Epidermal melanocyte (primary cell): Measurements from ENCODE around the gene TMC6.
A peak's percentile ranks its signal among the peaks of the same experiment; 100 is the strongest.

Experiments
- DNase-seq: peaks from one replicate; pipeline ENCODE4 v3.0.0; 2011; ENCODE audit warnings: low spot score; ENCODE audit not compliant: insufficient read length

The TMC6 gene

DNA sequence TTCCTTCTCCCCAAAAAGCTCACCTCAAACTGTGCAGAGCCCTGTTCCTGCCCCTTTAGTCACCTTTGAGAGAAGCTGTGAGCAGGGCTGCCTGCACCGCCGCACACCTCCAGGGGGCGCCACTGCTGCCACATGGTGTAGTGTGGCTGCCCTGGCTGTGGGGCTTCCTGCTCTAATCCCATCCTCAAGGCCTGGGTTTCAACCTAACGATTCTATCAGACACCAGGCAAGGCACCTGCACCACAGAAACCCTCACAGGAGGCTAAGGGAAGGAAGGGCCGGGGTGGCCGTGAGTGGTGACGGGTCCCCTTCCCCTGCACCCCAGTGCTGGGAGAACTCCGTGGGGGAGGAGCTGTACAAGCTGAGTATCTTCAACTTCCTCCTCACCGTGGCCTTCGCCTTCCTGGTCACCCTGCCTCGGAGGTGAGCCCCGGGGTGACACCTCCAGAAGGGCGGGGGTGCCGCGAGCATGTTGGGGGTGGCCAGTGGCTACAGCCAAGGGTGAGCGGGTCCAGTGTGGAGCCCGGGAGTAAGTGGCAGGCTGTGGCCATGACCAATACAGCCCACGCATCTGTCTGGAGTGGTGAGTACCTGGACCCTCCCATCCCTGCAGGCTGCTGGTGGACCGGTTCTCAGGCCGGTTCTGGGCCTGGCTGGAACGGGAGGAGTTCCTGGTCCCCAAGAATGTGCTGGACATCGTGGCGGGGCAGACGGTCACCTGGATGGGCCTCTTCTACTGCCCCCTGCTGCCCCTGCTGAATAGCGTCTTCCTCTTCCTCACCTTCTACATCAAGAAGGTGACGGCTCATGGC, 9.0 kb upstream of the TMC6 start:
- DNase-seq: no peak

DNA sequence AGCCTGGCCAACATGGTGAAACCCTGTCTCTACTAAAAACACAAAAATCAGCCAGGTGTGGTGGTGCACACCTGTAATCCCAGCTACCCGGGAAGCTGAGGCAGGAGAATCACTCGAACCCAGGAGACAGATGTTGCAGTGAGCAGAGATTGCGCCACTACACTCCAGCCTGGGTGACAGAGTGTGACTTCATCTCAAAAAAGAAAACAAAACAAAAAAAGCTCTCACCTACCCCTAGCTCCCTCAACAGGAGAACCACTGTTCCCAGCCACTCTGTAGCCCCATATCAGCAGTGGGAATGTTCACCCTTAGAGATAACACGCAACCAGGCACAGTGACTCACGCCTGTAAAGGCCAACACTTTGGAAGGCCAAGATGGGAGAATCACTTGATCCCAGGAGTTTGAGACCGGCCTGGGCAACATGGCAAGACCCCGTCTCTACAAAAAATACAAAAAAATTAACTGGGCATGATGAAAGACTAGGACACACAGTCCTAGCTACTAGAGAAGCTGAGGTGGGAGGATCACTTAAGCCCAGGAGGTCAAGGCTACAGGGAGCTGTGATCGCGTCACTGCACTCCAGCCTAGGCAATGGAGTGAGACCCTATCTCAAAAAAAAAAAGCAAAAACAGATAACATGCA, 7.4 kb upstream of the TMC6 start:
- no peak for DNase-seq

DNA sequence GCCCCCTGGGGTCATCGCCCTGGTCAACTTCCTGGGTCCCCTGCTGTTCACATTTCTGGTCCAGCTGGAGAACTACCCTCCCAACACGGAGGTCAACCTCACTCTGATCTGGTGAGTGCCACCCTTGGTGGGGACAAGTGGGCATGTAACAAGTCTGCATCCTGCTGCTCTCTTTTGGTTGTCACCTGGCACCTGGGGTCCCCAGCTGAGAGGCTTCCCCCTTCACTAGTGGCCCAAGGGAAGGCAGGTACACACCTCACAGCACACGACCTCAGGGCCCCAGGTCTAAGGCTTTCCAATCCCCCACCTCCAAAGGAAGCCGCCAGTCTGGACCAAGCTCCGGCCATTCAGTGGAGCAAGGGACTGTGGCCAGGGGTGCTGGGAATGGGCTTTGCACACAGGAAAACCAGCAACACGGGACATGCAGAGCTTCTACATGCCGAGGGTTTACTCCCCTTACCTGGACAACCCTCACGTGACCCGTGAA, 6.4 kb upstream of the TMC6 start:
- no peak for DNase-seq

DNA sequence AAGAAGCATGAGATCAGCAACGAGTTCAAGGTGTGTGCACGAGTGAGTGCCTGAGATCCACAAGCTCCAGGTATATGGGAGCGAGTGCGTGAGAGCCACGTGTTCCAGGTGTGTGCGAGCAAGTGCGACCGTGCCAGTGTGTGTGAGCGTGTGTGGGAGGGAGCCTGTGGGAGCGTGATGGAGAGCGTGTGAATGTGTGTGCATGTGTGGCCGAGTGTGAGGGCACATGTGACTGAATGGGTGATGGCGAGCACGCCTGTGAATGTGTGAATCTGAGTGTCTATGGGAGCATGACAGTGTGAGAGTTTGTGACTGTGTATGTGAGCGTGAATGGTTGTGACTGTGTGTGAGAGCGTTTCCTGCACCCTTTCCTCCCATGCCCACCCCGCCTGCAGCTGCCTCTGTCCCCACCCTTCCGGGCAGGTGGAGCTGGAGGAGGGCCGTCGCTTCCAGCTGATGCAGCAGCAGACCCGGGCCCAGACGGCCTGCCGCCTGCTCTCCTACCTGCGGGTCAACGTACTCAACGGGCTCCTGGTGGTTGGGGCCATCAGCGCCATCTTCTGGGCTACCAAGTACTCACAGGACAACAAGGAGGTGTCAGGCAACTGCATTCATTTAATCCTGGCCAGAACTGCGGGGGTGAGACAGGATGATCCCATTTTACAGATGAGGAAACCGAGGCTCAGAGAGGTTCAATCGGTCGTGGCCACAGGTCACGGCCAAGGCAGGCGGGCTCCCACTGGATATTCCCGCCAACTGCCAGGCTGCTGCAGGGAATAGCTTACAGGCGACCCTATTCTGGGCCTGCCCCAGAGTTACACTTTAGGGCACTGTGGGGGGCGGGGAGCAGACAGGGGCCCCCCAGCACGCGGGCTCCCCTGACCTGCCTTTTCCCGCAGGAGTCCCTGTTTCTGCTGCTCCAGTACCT, 5.7 kb upstream of the TMC6 start:
- DNase-seq: no peak

DNA sequence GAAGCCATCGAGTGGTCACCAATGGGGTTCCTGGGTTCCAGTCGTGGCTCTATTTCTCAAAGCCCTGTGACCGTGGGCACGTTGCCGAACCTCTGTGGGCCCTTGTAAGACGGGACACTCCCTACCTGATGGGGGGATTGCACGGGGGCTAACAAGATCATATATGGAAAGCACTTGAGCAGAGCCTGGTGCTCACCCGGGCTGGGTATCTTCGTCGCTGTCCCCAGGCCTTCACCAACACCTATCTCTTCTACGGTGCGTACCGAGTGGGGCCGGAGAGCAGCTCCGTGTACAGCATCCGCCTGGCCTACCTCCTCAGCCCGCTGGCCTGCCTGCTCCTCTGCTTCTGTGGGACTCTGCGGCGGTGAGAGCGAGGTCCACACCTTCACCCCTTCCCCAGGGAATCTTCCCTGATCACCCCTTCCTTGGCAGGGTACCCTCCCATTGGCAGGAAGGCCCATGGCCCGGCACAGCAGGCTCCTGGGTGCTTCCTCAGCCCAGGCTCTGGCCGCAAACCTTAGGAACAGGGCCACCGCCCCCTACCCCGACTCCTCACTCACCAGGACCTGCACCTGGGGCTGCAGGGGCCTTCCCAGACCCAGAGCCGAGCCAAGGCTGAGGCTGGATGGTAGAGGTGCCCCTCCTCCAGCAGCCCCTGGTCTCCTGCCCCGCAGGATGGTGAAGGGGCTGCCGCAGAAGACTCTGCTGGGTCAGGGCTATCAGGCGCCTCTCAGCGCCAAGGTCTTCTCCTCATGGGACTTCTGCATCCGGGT, 4.8 kb upstream of the TMC6 start:
- DNase-seq: no peak

DNA sequence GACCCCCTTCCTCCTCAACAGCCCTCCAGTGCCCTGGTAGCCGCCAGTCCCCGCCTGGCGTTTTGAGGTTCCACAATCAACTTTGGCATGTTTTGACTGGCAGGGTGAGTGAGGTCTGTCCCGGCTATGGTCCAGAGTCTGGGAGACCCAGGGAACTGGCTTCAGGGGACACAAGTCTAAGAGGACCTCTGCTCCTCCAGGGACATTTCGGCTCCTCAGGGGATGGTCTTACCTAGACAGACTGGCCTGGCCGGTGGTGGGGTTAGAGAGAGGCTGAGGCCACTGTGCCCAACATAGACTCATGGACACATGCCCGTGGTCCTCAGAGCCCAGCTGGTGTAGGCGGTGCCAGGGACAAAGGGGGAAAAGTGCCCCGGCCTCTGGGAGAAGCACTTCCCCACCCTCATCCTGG, 4.2 kb upstream of the TMC6 start:
- no peak for DNase-seq

DNA sequence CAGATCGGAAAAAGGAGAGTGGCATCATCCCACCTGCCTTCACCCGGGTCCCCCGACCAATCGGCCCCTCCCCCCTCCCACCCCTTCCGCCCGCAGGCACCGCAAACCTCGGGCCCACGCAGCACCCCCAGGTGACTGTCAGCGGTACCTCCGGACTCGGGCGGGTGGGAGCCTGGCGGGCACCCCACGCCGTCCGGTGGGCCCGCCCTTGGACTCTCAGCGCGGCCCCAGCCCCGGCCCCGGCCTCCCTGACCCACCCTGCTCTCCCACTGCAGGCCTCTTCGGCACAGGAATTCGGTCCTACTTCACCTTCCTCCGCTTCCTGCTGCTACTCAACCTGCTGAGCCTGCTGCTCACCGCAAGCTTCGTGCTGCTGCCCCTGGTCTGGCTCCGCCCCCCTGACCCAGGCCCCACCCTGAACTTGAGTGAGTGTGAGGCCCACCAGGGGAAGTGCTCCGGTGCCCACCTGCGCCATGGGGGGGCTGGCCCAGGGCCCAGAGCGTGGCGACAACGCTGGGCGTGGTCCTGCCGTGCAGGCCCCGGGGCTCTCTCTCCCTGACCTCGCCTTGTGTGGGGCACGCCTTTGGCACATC, 3.6 kb upstream of the TMC6 start:
- no peak for DNase-seq

DNA sequence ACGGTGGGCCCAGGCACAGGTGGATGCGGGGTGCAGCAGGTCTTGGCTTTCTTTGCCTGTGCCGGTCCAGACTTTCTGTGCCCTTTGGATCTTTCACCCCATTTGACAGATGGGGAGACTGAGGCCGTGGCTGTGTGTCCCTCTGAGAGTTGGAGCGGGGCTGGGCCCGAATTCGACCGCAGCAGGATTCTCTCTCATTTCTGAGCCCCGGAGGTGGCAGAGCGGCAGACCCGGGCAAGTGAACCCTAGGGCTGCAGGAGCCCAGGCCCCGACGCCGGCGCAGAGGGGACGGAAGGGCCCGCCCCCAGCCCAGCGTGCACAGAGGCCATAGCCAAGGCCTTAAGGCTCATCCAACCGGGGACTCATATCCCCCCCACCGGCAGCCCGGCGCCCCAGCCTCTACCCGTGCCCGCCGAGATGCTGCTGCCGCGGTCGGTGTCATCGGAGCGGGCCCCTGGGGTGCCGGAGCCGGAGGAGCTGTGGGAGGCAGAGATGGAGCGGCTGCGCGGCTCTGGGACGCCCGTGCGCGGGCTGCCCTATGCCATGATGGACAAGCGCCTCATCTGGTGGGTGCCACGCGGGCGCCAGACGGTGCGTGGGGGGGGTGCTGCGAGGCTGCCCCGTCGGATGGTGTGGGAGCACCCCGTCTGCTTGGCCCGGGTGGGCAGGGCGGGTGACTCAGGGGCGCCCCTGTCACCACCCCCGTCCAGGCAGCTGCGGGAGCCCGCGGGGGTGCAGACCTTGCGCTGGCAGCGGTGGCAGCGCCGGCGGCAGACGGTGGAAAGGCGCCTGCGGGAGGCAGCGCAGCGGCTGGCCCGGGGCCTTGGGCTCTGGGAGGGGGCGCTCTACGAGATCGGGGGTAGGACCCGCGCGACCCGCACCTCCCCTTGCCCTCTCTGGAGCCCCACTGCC, 2.9 kb upstream of the TMC6 start:
- no peak for DNase-seq

DNA sequence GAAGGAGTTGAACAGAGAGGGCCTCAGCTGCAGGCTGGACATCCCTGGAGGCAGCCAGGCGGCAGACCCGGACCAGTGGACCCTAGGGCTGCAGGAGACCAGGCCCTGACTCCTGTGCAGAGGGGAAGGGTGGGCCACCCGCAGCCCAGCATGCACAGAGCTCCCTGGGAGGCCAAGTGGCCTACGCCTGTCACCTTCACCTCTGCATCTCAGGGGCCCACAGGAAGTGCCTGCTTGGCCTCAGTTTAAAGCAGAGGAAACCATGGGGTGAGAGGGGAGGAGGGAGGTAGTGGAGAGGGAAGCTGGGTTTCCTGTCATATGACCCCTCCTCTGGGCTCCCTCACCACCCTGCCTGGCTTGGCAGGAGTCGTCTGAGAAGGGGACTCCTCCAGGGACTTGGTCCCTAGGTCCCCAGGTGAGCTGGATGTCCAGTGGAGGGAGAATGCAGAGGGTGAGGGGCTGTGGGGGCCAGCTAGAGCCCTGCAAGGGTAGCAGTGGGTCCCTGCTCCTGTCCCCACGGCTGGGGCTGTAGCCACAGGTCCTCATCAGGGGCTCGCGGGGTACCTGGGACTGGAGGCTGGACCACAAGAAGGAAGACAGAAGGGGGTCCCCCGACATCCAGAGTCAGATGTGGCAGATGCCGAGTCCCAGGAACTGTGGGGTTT, 2.0 kb upstream of the TMC6 start, which contains the start of gene TMC8:
TSS of gene TMC8 (plus strand) at position 335 of the 665 bp plus-strand sequence. CDS start 818 bp downstream, outside the sequence.
- peak; percentile 42 for DNase-seq

DNA sequence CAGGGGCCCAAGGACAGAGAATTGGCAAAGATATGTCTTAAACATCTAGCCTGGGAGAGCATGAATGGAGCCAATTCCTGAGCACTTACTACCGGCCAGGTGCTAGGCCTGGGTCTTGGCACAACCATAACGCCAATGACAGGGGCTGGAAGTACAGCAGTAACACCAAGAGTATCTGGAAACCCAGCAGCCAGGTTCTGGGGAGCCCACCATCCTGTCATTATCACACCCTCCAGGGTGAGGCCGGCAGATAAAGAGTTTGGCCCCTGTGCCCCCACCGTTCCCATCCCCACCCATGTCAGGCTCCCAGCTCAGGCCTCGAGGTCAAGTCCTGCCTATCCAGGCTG, 1.5 kb upstream of the TMC6 start:
- no peak for DNase-seq

DNA sequence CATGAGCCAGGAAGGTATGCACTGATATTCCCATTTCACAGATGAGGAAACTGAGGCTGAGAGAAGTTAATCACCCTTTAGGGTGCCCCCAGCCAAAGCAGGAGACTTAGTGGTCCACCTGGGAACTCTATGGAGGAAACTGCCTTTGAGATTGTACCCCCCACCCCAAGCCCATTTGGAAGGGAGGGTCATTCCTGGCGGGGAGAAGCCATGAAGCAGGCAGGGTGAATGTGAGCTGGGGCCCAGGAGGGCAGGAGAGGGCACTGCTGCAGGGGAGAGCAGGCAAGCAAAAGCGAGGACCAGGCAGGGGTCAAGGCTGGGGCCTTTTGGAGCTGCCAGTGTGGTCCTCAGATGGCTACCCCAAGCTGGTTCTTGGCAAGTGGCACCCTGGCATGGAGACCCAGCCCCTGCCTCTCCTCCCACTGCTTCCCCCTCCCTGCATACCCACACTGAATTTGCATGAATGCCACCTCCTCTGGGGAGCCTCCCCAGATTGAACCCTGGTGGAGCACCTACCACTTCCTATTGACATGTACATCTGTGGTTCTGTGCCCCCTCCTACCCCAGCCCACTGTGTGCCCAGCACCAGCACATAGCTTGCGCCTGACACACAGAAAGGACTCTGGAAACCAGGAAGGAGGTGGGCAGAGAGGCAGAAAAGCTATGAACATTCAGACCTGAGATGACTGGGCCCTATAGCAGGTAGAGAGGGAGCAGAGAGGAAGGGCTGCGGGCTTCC, 965 bp upstream of the TMC6 start:
- no peak for DNase-seq

DNA sequence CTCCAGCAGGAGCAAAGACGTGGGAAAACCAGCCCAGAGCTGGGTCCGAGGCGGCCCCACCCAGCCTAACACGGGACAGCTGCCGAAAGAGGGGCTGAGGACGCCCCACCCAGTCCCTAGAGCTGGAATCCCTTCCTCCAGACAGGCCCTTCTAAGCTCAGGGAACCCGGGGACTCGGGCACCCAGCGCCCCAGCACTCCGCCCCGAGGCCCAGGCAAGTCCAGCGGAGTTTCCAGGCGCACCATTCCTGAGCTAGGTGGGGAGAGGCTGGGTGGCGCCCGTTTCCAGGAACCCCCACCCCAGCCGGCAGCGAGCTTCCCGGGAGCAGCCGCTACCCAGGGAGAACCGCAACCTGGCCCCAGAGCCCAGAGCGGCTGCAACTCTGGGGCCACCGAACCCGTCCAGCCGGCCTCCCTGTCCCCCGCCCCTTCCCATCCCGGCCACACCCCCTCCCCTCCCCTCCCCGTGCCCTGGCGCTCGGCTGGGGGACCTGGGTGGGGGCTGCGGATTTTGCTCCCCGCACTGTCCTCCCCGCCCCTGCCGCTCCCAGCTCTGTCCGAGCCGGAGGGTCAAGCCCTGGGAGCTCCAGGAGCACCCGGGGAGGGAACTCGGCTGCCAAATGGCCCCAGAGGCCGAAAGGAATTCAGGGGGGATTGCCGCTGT, 536 bp downstream of the TMC6 start:
- no peak for DNase-seq

DNA sequence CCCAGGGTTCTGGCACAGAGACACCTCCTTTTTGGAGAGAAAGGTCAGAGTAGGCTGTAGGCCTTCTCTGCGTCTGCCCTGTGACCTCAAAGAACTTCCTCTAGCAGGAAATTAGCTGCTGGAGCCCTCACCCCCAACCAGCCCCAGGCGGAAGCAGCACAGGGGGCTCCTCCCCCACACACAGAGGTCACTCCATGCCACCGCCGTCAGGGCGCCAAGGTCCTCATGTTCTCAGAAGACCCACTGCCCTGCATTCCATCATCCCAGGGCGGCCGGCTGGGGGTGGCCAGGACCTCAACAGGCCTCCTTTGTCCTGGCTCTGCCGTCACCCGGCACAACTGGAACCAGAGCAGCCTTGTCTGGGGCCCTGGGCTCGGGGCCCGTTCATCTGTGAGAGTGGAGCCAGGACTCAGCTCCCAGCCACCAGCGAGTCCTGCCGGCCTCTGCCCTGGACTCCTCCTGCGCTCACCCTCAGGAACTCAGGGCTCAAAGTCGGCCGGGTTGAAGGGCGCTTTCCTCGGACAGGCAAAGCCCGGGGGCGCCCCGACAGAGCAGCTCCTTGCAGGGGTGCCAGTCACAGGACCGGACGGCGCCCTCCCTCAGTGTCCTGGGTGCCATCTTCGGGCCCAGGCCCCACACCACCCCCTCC, 1.2 kb downstream of the TMC6 start:
- DNase-seq: no peak

DNA sequence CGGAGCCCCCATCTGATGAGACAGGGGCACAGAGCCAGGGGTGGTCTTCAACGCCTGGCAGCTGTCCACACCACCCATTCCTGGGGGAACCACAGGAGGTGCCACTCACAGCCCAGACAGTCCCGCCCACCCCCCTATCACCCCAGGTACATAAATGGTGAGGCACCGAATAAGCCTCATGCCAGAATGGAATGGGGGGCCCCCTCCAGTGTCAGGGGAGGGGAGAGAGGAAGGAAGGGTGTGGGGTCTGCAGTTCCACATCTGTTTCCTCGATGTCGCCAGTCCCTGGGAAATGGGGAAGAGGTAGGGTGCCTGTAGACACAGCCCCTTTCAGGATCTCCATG, 1.7 kb downstream of the TMC6 start:
- DNase-seq: no peak

DNA sequence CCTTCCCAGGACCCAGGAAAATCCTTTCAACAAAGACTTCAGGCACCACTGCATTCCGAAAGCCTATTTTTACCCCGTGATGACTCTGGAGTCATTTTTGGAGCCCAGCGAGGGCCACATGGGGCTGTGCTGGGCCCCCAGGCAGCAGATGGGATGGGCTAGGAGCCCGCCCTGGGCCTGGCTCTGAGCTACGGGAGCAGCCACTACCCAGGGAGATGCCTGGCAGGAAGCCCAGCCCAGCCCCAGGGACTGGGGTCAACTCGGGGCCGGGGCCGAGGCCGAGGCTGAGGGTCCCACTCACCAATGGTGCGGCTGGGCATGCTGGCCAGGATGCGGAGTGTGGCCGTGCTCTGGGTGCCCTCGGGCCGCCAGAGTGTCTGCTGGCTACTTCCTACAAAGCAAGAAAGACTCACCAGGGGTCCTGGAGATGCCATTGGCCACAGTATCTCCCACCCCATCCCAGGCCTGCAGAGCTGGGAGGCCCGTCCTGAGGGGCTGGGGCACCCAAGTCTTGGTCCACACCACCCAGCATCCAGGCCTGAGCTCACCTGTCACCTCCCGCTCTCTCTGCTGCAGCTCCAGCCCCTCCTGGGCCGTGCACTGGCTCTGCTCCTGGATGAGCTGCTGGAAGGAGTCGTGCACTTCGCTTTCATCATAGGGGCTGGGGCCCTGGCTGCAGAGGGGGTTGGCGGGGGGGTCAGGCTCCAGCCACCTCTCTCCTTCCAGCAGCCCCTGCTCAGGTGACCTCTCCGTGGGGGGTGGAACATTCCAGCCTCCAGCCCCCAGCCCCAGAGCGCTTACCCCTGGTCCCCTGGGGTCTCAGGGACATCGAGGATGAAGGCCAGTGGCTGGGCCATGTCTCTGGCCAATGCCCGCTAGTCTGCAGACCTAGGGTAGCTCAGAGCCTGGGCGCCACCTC, 2.3 kb downstream of the TMC6 start:
- no peak for DNase-seq

DNA sequence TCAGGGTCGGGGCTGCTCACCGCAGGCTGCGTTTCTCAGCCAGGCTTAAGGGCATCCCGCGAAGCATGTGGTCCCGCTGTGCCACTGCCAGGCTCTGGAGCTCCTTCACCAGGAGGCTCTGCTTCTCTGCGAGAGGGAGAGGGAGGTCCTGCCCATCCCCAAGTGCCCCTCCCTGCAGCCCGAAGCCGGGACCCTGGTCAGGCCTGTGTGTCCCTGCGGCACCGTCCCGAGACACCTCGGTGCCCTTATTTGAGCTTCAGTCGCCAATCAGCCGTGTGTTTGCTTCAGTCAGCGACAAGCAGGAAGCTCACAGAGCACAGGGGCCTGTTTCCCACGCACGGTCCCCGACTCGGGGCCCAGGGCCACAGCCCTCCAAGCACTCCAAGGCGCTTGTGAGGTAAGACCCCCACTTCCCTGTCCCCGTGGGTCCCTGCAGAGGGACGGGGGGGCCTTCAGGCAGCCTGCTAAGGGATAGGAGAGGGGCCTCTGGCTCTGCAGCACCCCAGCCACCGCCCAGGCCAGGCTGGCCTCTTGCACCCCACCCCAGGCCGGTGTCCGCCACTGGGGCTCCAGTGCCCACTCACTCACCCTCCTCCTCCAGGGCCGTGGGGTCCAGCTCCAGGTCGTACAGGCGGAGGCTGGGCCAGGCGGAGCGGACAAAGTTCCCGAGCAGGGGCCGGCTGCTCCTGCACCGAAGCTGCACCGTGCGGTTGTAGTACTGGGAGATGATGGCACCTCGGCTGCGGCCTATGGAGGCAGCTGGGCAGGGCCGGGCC, 3.2 kb downstream of the TMC6 start:
- DNase-seq: no peak
